ENCODE data around the gene SPAG17.

The SPAG17 gene

DNA sequence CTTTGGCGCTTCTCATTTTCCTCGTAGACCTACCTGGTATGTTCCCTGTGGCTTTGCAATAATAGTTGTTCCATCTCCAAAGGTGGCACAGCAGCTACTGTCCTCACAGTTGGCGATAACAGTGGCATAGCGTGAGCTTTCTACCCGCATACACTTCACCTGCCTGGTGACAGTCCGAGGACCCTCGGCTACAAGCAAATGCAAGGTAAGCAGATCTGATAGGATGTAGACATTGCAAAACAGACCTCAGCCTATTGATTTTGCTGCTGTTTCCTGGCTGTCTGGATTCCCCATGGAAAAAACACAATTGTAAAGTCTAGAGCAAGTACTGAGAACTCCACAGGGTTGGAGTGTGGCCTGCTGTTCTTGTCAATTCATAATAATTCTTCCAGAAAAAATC, 177.0 kb downstream of the SPAG17 start:
- H3K4me2 ChIP-seq (ENCODE audit: low read depth, low read length, poor library complexity, severe bottlenecking) = no peak overlapping the region
- TF ChIP-seq CTCF (IDR thresholded peaks at IDR 0.05; ENCODE audit: insufficient read depth, low read length, poor library complexity, severe bottlenecking) (no peak), EZH2phosphoT487 (conservative IDR thresholded peaks at IDR 0.05; ENCODE audit: low read length) (no peak)
- no peaks in the 10 kb centered on the region for H4K20me1 ChIP-seq (ENCODE audit: low read depth, low read length)
- no peak overlapping the region for H3K9ac ChIP-seq (ENCODE audit: low read length)
- no peak overlapping the region for H3K27ac ChIP-seq (ENCODE audit: low read depth, low read length)
- no peaks in the 10 kb centered on the region for H3K27me3 ChIP-seq (ENCODE audit: low read length)
- H2AFZ ChIP-seq (ENCODE audit: low read depth, low read length, severe bottlenecking) = no peak overlapping the region
- H3K79me2 ChIP-seq (ENCODE audit: insufficient read depth, low read length) = no peaks in the 10 kb centered on the region
- H3F3A ChIP-seq (ENCODE audit: insufficient read depth) = no peaks in the 10 kb centered on the region
- H3K36me3 ChIP-seq (ENCODE audit: low read length) = no peaks in the 10 kb centered on the region
- no peak overlapping the region for H3K4me3 ChIP-seq (ENCODE audit: insufficient read depth, low read length, poor library complexity, severe bottlenecking)
- no peaks in the 10 kb centered on the region for H3K9me3 ChIP-seq (ENCODE audit: insufficient read depth, low read length)
- H3K9me2 ChIP-seq (replicated peaks; ENCODE audit: insufficient read depth, low read length) = no peaks in the 10 kb centered on the region

DNA sequence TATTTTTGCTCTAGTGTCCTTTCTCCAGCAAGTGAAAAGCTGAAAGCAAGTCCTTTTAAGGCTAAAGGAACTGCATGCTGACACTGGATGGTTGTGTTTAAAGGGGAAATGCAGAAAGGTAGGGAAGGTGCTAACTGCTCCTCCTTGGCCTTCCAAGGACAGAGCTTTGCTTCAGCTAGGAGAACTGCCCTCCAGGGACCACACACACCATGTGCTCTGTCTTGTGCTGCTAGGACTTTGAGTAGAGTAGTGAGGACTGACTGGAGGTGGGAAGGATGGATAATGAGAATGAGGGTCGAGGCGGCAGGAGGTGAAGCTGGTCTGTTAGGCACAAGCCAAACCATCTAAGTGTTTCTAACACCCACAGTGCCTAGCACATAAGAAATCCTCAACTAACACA, 177.6 kb downstream of the SPAG17 start:
- Histone ChIP-seq H3K27me3 (ENCODE audit: low read length) (no peaks in the 10 kb centered on the region), H3F3A (ENCODE audit: insufficient read depth) (no peaks in the 10 kb centered on the region), H3K27ac (ENCODE audit: low read depth, low read length) (no peak overlapping the region), H3K79me2 (ENCODE audit: insufficient read depth, low read length) (no peaks in the 10 kb centered on the region), H2AFZ (ENCODE audit: low read depth, low read length, severe bottlenecking) (no peak overlapping the region), H3K9me3 (ENCODE audit: insufficient read depth, low read length) (no peaks in the 10 kb centered on the region), H4K20me1 (ENCODE audit: low read depth, low read length) (no peaks in the 10 kb centered on the region), H3K9ac (ENCODE audit: low read length) (no peak overlapping the region), H3K9me2 (replicated peaks; ENCODE audit: insufficient read depth, low read length) (no peaks in the 10 kb centered on the region), H3K36me3 (ENCODE audit: low read length) (no peaks in the 10 kb centered on the region), H3K4me2 (ENCODE audit: low read depth, low read length, poor library complexity, severe bottlenecking) (no peak overlapping the region), H3K4me3 (ENCODE audit: insufficient read depth, low read length, poor library complexity, severe bottlenecking) (no peak overlapping the region)
- TF ChIP-seq EZH2phosphoT487 (conservative IDR thresholded peaks at IDR 0.05; ENCODE audit: low read length) (no peak), CTCF (IDR thresholded peaks at IDR 0.05; ENCODE audit: insufficient read depth, low read length, poor library complexity, severe bottlenecking) (no peak)

- no peak overlapping the region for H2AFZ ChIP-seq (ENCODE audit: low read depth, low read length, severe bottlenecking)
- H3K9me2 ChIP-seq (replicated peaks; ENCODE audit: insufficient read depth, low read length) = no peaks in the 10 kb centered on the region
- H3K9ac ChIP-seq (ENCODE audit: low read length) = no peak overlapping the region
- H4K20me1 ChIP-seq (ENCODE audit: low read depth, low read length) = no peaks in the 10 kb centered on the region
- H3F3A ChIP-seq (ENCODE audit: insufficient read depth) = no peaks in the 10 kb centered on the region
- H3K79me2 ChIP-seq (ENCODE audit: insufficient read depth, low read length) = no peaks in the 10 kb centered on the region
- H3K9me3 ChIP-seq (ENCODE audit: insufficient read depth, low read length) = no peaks in the 10 kb centered on the region
- no peak overlapping the region for H3K4me2 ChIP-seq (ENCODE audit: low read depth, low read length, poor library complexity, severe bottlenecking)
- no peaks in the 10 kb centered on the region for H3K36me3 ChIP-seq (ENCODE audit: low read length)
- TF ChIP-seq EZH2phosphoT487 (conservative IDR thresholded peaks at IDR 0.05; ENCODE audit: low read length) (no peak), CTCF (IDR thresholded peaks at IDR 0.05; ENCODE audit: insufficient read depth, low read length, poor library complexity, severe bottlenecking) (no peak)
- no peak overlapping the region for H3K27ac ChIP-seq (ENCODE audit: low read depth, low read length)
- H3K4me3 ChIP-seq (ENCODE audit: insufficient read depth, low read length, poor library complexity, severe bottlenecking) = no peak overlapping the region
- H3K27me3 ChIP-seq (ENCODE audit: low read length) = no peaks in the 10 kb centered on the region
Observed at GRCh38 chr1:118004312-118004711, 180.7 kb downstream of the SPAG17 start.

DNA sequence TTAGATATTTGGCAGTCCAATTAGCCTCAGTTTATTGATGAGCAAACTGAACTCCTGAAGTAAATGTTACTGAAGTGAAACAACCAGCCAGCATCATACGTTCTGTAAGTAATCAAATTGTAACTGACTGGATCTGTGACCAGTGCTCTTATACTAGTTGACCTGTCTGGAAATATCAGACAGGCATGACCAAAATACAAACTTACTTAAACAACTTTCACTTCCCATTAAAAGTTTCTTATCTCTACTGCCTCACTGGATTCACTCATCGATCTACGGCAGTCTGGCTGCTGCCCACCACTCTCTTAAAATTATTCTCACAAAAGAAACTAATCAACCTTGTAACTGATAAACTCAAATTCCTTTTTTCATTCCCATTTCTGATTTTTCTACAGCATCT, 199.1 kb downstream of the SPAG17 start:
- Histone ChIP-seq H3K79me2 (ENCODE audit: insufficient read depth, low read length) (no peaks in the 10 kb centered on the region), H3K36me3 (ENCODE audit: low read length) (no peaks in the 10 kb centered on the region)

More for the DNA sequence above, 199.1 kb downstream of the SPAG17 start:
- Histone ChIP-seq H3F3A (ENCODE audit: insufficient read depth) (no peaks in the 10 kb centered on the region), H3K9ac (ENCODE audit: low read length) (no peak overlapping the region), H3K9me3 (ENCODE audit: insufficient read depth, low read length) (no peaks in the 10 kb centered on the region), H4K20me1 (ENCODE audit: low read depth, low read length) (no peaks in the 10 kb centered on the region), H3K4me3 (ENCODE audit: insufficient read depth, low read length, poor library complexity, severe bottlenecking) (no peak overlapping the region), H3K9me2 (replicated peaks; ENCODE audit: insufficient read depth, low read length) (no peaks in the 10 kb centered on the region), H3K4me2 (ENCODE audit: low read depth, low read length, poor library complexity, severe bottlenecking) (no peak overlapping the region), H3K27ac (ENCODE audit: low read depth, low read length) (no peak overlapping the region), H2AFZ (ENCODE audit: low read depth, low read length, severe bottlenecking) (no peak overlapping the region), H3K27me3 (ENCODE audit: low read length) (no peaks in the 10 kb centered on the region)
- no peak for TF ChIP-seq CTCF (IDR thresholded peaks at IDR 0.05; ENCODE audit: insufficient read depth, low read length, poor library complexity, severe bottlenecking)
- no peak for TF ChIP-seq EZH2phosphoT487 (conservative IDR thresholded peaks at IDR 0.05; ENCODE audit: low read length)
